Cardiac septum (tissue), 1 donor: Measurements from ENCODE around the gene KRTDAP. TPM values are rescaled to one million over a fixed set of nuclear protein-coding genes. Genes with fewer than 3 reads are reported as not detected.

Experiments used
- DNase-seq: peaks from one replicate; pipeline ENCODE4 v3.0.0-alpha.2; 2020; ENCODE audit warnings: low spot score
- intact Hi-C: fragments of 100-400 bp; cut with DNase I; formaldehyde crosslinking; loops from one replicate; pipeline ENCODE4 v1.14.0; 2022
- long read RNA-seq: library from polyadenylated mRNA; unstranded; transcript quantifications from one replicate; pipeline ENCODE4 v2.0.0, GENCODE V29; 2021
- total RNA-seq: library from RNA; stranded (reverse); fragmentation: NEBNext Ultra II Directional; extraction: Animal tissue kit (Norgen Biotek cat#: 25700); gene quantifications from one replicate; pipeline ENCODE4 v1.2.1, GENCODE V29; 2021
- donor health status: DM: no; HTN: no; CAD: no.

Gene KRTDAP, protein sequence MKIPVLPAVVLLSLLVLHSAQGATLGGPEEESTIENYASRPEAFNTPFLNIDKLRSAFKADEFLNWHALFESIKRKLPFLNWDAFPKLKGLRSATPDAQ
- total RNA-seq: not detected
- long read RNA-seq: 0 reads

DNA sequence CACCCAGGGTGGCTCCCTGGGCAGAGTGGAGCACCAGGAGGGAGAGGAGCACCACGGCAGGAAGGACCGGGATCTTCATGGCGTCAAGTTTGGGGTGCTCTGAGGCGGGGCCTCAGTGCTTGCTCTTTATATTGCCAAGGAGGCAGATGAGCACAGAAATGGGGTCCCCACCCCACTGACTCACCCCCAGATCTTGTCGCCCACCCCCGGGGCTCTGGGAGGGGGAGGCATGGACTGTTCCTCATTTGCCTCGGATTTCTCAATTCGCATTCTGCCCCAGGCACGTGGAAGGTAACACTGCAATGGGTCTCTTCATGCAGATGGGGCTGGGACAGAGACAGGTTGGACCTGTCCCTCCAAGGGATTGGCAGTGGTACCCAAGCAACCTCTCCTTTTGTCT is at the start of gene KRTDAP:
Gene KRTDAP, minus strand, starts transcription at position 101 of the 400 bp plus-strand sequence. Its CDS starts 22 bp downstream, at position 79.
- intact Hi-C loops: no loop called here
- no peak for DNase-seq

DNA sequence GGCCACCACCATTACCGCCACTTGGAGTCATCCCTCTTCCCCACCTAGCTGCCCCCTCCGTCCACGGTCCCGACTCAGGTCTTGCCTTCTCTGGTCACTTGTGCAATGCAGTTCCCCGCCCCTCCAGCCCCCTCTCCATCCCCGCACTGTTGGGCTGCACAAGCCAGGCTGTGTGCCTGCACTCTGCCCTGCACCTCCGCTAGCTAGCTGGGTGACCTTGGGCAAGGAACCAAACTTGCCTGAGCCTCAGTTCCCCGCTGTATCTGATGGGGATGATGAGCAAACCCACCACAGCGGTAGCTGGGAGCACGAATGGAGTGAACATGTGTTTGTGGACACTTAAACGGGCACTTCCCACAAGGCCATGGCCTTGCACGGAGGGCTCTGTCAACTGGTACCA is 49.6 kb upstream of the KRTDAP start:
- no peak for DNase-seq
- intact Hi-C loops: no loop called here

- intact Hi-C loops: no loop called here
- DNase-seq: no peak
These were observed 49.0 kb upstream of the KRTDAP start for GRCh38 chr19:35539314-35539713.

GRCh38 chr19:35534803-35535480 is 44.7 kb upstream of the KRTDAP start:
- DNase-seq: no peak
- intact Hi-C loops: no loop called here

DNA sequence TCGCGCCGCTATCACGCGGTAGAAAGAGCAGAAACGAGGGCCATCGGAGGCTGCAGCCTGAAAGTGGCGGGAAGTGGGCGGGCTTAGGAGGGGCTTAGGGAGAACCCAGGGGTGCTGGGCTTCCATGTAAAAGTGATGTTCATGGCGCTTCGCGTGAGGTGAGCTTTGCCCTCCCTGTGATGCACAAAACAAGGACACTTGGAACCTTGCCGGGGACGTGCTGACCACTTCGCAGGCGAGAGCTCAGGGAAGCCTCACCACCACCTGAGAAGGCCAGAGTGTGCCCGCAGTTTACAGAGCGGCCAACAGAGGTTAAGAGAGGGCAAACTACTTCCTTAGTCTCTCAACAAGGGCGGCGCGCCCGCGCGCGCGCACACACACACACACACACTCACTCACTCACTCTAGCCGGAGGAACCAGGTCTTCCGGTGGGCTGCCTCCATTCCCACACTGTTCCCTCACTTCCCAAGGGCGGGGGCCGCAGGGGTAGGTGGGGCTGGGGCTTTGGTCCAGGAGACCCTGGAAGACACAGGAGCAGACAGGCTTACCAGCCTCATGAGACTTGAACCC is 43.6 kb upstream of the KRTDAP start:
- intact Hi-C loops: no loop called here
- DNase-seq: no peak

DNA sequence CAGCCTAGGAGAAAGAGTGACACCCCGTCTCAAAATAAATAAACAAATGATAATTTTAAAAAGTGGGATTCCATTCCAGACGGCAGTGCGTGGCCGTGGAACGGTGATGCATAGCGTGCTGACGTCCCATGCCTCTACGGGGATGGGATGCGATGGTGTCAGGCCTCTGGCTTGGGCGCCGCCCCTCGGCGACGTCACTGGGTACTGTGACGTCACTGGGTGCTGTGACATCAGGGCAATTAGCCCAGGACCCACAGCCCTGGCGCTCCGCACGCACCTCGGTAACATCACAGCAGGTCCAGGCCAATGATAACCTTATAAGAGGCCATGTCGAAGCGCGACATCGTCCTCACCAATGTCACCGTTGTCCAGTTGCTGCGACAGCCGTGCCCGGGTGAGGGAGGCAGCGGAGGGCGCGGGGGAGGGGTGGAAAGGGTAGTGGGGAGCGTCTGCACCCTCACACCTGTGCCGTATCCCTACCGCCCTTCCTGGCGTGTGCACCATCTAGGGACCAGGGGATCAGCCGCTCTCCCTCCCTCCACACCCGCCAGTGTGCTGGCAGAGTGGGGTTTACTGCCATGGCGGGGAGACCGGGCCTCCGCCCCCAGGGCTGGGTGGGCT is 43.0 kb upstream of the KRTDAP start, which contains the start of gene GAPDHS:
Gene GAPDHS, plus strand, starts transcription at position 256 of the 621 bp plus-strand sequence. Its CDS starts 72 bp downstream, at position 328.
- no peak for DNase-seq
- intact Hi-C loops: no loop called here

GRCh38 chr19:35531291-35531690 is 41.0 kb upstream of the KRTDAP start:
- intact Hi-C loops: no loop called here
- DNase-seq: no peak

GRCh38 chr19:35529241-35530218 is 39.3 kb upstream of the KRTDAP start:
- intact Hi-C loops: no loop called here
- no peak for DNase-seq

GRCh38 chr19:35528218-35529038 is 38.2 kb upstream of the KRTDAP start, which contains the start of gene SBSN:
Gene SBSN, minus strand, starts transcription at chr19:35528311. Its CDS starts 30 bp downstream, at chr19:35528281.
- DNase-seq: no peak
- intact Hi-C loops: no loop called here

- intact Hi-C loops: no loop called here
These were observed 35.6 kb upstream of the KRTDAP start for GRCh38 chr19:35525873-35526272.

DNA sequence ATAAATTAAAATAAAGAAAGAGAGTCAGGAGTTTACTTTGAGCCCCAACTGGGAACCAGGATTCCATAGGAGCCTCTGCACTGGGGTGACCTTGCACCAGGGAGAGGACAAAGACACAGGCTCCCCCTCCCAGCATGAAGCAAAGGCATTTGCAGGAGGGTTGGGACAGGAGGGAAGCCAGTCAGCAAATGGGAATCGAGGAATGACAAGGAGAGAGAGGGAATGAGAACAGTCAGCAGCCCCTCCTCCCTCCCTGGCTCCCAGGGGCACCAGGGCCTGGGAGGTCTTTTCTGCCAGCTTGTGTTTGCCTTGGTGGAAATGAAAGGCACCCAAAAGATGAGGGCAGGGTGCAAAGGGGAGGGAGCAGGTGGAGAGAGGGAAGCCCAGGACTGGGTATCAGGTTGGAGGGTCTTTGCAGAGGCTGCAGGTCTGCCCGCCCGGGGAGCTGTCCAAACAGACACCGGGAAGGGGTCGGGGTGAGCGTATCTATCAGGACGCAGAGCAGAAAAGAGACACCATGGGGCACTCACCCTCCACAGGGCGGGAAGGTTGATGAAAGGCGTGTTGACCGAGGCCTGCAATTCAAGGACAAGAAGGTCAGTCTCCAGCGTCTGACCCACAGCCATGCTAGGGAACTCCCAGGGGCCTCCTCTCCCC is 34.0 kb upstream of the KRTDAP start:
- no peak for DNase-seq
- intact Hi-C loops: no loop called here

More at GRCh38 chr19:35525873-35526272, 35.6 kb upstream of the KRTDAP start:
- DNase-seq: no peak

- DNase-seq: no peak
- intact Hi-C loops: no loop called here
These were observed 32.6 kb upstream of the KRTDAP start for GRCh38 chr19:35522745-35523327.

DNA sequence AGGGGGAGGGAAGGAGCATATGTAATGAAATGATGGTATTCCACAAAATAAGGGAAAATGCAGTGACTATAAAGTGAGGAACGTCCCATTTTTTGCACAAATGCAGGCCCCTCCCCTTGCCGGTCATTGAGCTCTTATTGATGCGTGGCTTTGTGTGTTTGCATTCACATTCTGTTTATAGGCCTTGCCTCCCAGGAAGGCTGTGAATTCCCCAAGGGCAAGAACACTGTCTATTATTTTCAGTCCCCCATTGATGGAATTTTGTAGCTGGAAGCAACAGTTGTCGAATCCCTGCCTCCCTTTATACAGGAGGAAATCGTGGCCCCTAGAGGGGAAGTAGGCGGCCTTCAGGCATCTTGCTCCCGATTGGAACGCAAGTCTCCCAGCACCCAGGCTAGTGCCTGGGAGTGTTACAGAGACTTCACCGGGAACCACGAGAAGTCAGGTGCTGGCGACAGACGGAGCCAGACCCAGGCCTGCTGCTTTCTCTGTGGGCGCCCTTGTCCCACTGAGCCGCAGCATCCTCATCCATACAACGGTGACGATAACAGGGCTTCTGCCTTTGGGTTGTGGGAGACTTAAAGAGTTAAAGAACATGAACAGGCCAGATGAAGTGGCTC is 31.0 kb upstream of the KRTDAP start:
- no peak for DNase-seq
- intact Hi-C loops: no loop called here

- intact Hi-C loops: no loop called here
- DNase-seq: no peak
These were observed 29.0 kb upstream of the KRTDAP start for GRCh38 chr19:35519291-35519690.

DNA sequence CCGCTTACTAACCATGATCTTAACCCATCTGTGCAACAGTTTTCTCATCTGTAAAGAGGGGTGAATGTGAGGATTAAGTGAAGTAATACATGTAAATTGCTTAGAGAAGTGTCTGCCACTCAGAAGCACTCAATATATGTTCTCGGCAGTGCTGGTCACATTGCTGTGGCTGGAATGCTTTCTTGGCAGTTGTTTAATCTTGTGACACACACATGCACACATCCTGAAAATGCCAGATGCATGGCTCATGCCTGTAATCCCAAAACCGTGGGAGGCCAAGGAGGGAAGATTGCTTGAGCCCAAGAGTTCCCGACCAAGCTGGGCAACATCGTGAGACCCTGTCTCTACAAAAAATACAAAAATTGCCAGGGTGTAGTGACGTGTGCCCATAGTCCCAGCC is 28.0 kb upstream of the KRTDAP start:
- no peak for DNase-seq
- intact Hi-C loops: no loop called here

- DNase-seq: no peak
- intact Hi-C loops: no loop called here
These were observed 27.1 kb upstream of the KRTDAP start for GRCh38 chr19:35517342-35517741.

DNA sequence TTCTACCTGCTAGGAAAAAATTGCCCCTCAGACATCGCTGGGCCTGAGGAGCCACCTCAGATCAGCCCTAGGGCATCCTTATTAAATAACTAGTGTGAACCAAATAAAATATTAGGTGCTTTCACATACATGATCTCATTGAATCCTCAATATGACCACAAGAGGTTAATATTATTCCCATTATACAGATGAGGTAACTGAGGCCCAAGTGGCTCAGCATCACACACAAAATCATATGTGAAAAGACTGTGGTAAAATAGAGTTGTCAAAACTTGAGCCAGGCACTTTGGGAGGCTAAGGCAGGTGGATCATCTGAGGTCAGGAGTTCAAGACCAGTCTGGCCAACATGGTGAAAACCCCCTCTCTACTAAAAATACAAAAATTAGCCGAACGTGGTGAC is 26.0 kb upstream of the KRTDAP start:
- DNase-seq: no peak
- intact Hi-C loops: no loop called here
